Keratinocyte (primary cell): ENCODE results near the gene FAM237A. TPM values are rescaled to one million over a fixed set of nuclear protein-coding genes. Genes with fewer than 3 reads are reported as not detected.

Source experiments
- DNase-seq: peaks from one replicate; pipeline ENCODE4 v3.0.0-alpha.2; 2011; ENCODE audit warnings: low read depth, missing footprints, low spot score
- FAIRE-seq: peaks from 2 replicates; lab custom pipeline; 2011; peaks lifted over from hg19 to GRCh38; lab: Jason Lieb, UNC
- H2AFZ ChIP-seq: 2 replicates; pipeline ENCODE4 v1.6.0; 2012; ENCODE audit warnings: low read length, control low read depth, inconsistent platforms; ENCODE audit not compliant: control insufficient read depth
- H3K27ac ChIP-seq: 2 replicates; pipeline ENCODE4 v1.5.1; 2011; ENCODE audit warnings: low read length; ENCODE audit not compliant: control insufficient read depth, insufficient read depth
- H3K27me3 ChIP-seq: 3 replicates; pipeline ENCODE4 v1.6.0; 2011; ENCODE audit warnings: low read length; ENCODE audit not compliant: control insufficient read depth, insufficient read depth; ENCODE audit errors: extremely low read depth
- H3K36me3 ChIP-seq, 2 experiments: 2 replicates in 1 of 2; 3 replicates in 1 of 2; pipeline ENCODE4 v1.5.1; 2011; ENCODE audit warnings: low read length in 2 of 2, mild to moderate bottlenecking in 1 of 2; ENCODE audit not compliant: control insufficient read depth in 2 of 2, insufficient read depth in 2 of 2; ENCODE audit errors: extremely low read depth in 1 of 2
- H3K4me1 ChIP-seq: 3 replicates; pipeline ENCODE4 v1.5.1; 2011; ENCODE audit warnings: low read length; ENCODE audit not compliant: control insufficient read depth, insufficient read depth; ENCODE audit errors: extremely low read depth
- H3K4me2 ChIP-seq: 3 replicates; pipeline ENCODE4 v1.6.0; 2011; ENCODE audit warnings: low read depth, low read length; ENCODE audit not compliant: control insufficient read depth, insufficient read depth; ENCODE audit errors: extremely low read depth
- H3K4me3 ChIP-seq, 3 experiments: fragments of 200-600 bp in 1 of 3; sonication (generic) in 1 of 3; 2 replicates in 2 of 3; 3 replicates in 1 of 3; pipeline ENCODE4 v1.5.1; 2011 to 2016; ENCODE audit warnings: low read length in 3 of 3, mild to moderate bottlenecking in 3 of 3, control low read depth in 2 of 3, inconsistent platforms in 1 of 3, low read depth in 1 of 3, mixed read lengths in 1 of 3, mixed run types in 1 of 3, moderate library complexity in 1 of 3; ENCODE audit not compliant: control insufficient read depth in 2 of 3, insufficient read depth in 2 of 3; ENCODE audit errors: extremely low read depth in 1 of 3
- H3K79me2 ChIP-seq: 2 replicates; pipeline ENCODE4 v1.6.0; 2012; ENCODE audit warnings: low read length; ENCODE audit not compliant: control insufficient read depth, insufficient read depth
- H3K9ac ChIP-seq: 3 replicates; pipeline ENCODE4 v1.6.0; 2011; ENCODE audit warnings: low read length; ENCODE audit not compliant: control insufficient read depth, insufficient read depth; ENCODE audit errors: extremely low read depth
- H3K9me1 ChIP-seq: 3 replicates; pipeline ENCODE4 v1.6.0; 2011; ENCODE audit warnings: low read length; ENCODE audit not compliant: control insufficient read depth, insufficient read depth; ENCODE audit errors: extremely low read depth
- H3K9me3 ChIP-seq: 2 replicates; pipeline ENCODE4 v1.5.1; 2012; ENCODE audit warnings: low read depth, low read length; ENCODE audit not compliant: control insufficient read depth
- H4K20me1 ChIP-seq: 3 replicates; pipeline ENCODE4 v1.6.0; 2011; ENCODE audit warnings: low read length; ENCODE audit not compliant: control insufficient read depth, insufficient read depth; ENCODE audit errors: extremely low read depth
- EZH2 ChIP-seq: IDR thresholded peaks from one replicate; pipeline ENCODE4 v1.6.1; 2012; ENCODE audit warnings: inconsistent platforms, mild to moderate bottlenecking, low read length, moderate library complexity
- dilution Hi-C: fragments of 300-500 bp; cut with MboI; formaldehyde crosslinking; loops from one replicate; pipeline ENCODE4 v1.7.0; 2020; ENCODE audit warnings: low sequenced_read_pairs; ENCODE audit not compliant: extremely low pct_ligation_motif_present
- polyA plus RNA-seq, 5 experiments: library from polyadenylated mRNA; depleted of rRNA in 3 of 5; stranded (reverse) in 3 of 5; stranded (forward) in 1 of 5; unstranded in 1 of 5; fragments of >200 nt; gene quantifications; 1 replicate in 1 of 5; 2 replicates in 3 of 5; 3 replicates in 1 of 5; pipeline versions ENCODE4 v1.2.1 to v1.2.3, GENCODE V29; 2011 to 2012; ENCODE audit warnings: missing spikeins in 2 of 5, low read depth in 1 of 5, low replicate concordance in 1 of 5
- TF ChIP-seq, protein P1 (sequence below), 3 experiments: IDR thresholded peaks in 1 of 3; conservative IDR thresholded peaks in 1 of 3; optimal IDR thresholded peaks in 1 of 3; 2 replicates in 2 of 3; 3 replicates in 1 of 3; pipeline versions ENCODE3 to v1.5.1; 2011; ENCODE audit warnings: low read length in 3 of 3, mild to moderate bottlenecking in 3 of 3, moderate library complexity in 2 of 3, control low read depth in 1 of 3, inconsistent platforms in 1 of 3; ENCODE audit not compliant: insufficient read depth in 2 of 3; ENCODE audit errors: extremely low read depth in 1 of 3

FAM237A gene
- polyA plus RNA-seq, 1 donor (not counting 4 experiments of a cell fraction or from before 2014, with no cell fraction given) = not detected

DNA sequence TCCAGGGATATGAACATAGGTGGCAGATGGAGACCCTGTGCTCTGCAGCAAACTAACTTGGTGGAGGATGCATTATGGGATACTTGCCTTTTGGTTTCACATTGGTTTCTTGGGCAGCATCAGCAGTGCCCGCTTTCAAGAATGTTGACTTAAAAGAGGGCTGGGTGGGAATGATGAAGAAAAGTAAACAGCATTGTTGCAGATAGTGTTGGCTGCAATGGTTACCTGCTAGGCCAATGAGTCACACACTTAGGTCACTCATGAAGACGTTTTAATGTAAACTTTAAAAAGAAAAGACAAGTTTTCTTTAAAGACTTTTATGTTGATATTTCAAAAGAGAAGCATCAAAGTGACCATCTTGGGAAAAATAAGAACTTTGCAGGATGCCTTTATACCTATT lies 26.1 kb upstream of the FAM237A start:
- Histone ChIP-seq H2AFZ (no peak overlapping the region), H3K9ac (no peak overlapping the region), H3K79me2 (no peaks in the 10 kb centered on the region), H3K36me3 (no peaks in the 10 kb centered on the region), H3K4me2 (no peak overlapping the region), H3K27ac (no peak overlapping the region), H3K4me1 (peaks cover 18% of the 10 kb centered on the region), H3K27me3 (no peaks in the 10 kb centered on the region), H3K4me3 (no peak overlapping the region), H3K9me1 (no peaks in the 10 kb centered on the region), H3K9me3 (no peaks in the 10 kb centered on the region), H4K20me1 (no peaks in the 10 kb centered on the region)
- TF ChIP-seq, protein P1, sequence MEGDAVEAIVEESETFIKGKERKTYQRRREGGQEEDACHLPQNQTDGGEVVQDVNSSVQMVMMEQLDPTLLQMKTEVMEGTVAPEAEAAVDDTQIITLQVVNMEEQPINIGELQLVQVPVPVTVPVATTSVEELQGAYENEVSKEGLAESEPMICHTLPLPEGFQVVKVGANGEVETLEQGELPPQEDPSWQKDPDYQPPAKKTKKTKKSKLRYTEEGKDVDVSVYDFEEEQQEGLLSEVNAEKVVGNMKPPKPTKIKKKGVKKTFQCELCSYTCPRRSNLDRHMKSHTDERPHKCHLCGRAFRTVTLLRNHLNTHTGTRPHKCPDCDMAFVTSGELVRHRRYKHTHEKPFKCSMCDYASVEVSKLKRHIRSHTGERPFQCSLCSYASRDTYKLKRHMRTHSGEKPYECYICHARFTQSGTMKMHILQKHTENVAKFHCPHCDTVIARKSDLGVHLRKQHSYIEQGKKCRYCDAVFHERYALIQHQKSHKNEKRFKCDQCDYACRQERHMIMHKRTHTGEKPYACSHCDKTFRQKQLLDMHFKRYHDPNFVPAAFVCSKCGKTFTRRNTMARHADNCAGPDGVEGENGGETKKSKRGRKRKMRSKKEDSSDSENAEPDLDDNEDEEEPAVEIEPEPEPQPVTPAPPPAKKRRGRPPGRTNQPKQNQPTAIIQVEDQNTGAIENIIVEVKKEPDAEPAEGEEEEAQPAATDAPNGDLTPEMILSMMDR (optimal IDR thresholded peaks at IDR 0.05 in 1 of 3, IDR thresholded peaks at IDR 0.05 in 1 of 3, conservative IDR thresholded peaks at IDR 0.05 in 1 of 3; ENCODE audit: extremely low read depth in 1 of 3, insufficient read depth in 2 of 3, low read length in 3 of 3) = no peak
- no peak for TF ChIP-seq EZH2
- dilution Hi-C loops = no loop called here
- FAIRE-seq (no peak), DNase-seq (no peak)

DNA sequence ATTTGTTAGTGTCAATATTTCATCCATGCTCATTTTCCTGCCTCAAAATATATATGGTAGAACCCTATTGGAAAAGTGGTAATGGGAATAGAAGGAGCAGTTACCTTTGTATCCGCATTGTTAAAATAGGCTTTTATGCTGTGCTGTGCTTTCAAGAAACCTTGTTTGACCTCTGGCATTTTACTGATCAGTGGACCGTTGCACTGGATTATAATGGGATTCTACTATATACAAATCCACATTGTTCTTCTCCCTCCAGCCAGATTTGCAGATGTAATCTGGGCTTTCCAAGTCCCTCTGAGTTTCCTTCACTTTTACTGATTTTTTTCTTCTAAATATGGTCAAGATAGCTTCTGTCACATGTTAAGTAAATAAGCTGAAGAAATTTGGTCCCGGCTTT lies 23.3 kb upstream of the FAM237A start:
- TF ChIP-seq, protein P1 (optimal IDR thresholded peaks at IDR 0.05 in 1 of 3, IDR thresholded peaks at IDR 0.05 in 1 of 3, conservative IDR thresholded peaks at IDR 0.05 in 1 of 3; ENCODE audit: extremely low read depth in 1 of 3, insufficient read depth in 2 of 3, low read length in 3 of 3) = no peak
- TF ChIP-seq EZH2 = no peak
- Histone ChIP-seq H3K4me1 (peaks cover 3% of the 10 kb centered on the region), H3K79me2 (no peaks in the 10 kb centered on the region), H3K4me2 (no peak overlapping the region), H2AFZ (no peak overlapping the region), H3K9ac (no peak overlapping the region), H3K27ac (no peak overlapping the region), H3K9me1 (no peaks in the 10 kb centered on the region), H3K36me3 (no peaks in the 10 kb centered on the region), H4K20me1 (no peaks in the 10 kb centered on the region), H3K4me3 (no peak overlapping the region), H3K9me3 (no peaks in the 10 kb centered on the region), H3K27me3 (no peaks in the 10 kb centered on the region)
- dilution Hi-C loops = no loop called here
- no peak for DNase-seq
- FAIRE-seq = no peak
